HG03354 (cell line): ENCODE measurements around the gene BMF.
"Not testable (repeated sequence)": the region's sequence is repeated elsewhere in the genome, so short reads cannot be mapped to it uniquely, and the experiment has no call there.

Source experiments
- ATAC-seq: cut with Tn5 transposase; IDR thresholded peaks from one replicate; pipeline ENCODE4 v1.9.1; 2021; ENCODE audit warnings: mild to moderate bottlenecking; ENCODE audit not compliant: unreplicated experiment, poor library complexity, severe bottlenecking

The BMF gene

DNA sequence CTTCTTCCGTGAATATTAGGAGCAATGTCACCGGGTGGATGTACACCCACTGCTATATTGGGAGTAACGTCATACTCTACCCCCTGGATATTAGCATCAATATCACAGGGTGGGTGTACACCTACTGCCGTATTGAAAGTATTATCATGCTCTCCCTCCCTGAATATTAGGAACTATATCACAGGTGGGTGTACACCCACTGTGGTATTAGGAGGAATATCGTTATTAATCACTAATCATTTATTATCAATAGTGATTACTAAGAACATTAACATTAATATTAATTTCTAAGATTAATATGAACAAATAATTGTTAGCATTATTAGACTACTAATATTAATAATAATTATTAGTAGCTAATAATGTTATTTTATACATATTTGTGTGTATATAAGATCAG is 21.4 kb upstream of the BMF start:
- no peak for ATAC-seq

DNA sequence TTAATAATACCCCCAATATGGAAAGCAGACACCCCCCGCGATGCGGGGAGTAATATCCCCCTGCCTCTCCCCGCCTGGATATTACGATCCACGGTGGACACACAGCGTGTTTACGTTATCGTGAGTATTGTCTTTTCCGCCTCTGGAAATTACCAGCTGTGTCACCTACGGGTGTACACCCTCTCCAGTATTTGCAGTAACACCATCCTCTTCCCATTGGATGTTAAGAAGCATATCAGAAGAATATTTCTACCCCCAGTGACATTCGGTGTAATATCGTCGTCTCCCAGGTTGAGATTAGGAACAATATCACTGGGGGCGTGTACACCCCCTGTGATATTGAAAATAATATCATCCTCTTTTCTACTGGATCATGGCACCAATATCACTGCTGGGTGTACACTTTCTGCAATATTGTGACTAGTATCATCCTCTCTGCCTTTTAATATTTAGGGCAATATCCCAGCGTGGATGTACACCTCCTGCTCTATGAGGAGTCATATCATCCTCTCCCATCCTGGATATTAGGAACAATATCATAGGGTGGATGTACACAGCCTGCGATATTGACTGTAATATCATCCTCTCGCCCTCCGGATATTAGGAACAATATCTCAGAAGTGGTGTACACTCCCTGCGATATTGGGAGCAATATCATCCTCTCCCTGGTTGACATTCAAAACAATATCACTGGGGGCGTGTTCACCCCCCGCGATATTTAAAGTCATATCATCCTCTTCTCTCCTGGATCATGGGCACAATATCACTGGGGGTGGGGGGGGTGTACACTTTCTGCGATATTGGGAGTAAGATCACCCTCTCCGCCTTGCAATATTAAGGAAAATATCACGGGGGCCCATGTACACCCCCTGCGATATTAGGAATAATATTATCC is 20.3 kb upstream of the BMF start:
- ATAC-seq = no peak

DNA sequence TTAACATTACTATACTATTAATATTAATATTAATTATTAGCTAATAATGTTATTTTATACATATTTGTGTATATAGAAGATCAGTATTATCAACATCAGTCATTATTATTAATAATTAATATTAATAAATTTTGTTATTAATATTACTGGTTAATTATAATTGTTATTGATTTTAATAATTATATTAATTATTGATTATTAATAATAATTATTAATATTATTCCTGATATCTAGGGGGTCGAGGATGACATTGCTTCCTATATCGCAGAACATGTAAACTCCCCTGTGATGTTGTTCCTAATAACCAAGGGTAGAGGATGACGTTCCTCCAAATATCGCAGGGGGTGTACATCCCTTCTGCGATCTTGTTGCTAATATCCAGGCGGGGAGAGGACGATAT is 17.3 kb upstream of the BMF start:
- ATAC-seq = no peak

DNA sequence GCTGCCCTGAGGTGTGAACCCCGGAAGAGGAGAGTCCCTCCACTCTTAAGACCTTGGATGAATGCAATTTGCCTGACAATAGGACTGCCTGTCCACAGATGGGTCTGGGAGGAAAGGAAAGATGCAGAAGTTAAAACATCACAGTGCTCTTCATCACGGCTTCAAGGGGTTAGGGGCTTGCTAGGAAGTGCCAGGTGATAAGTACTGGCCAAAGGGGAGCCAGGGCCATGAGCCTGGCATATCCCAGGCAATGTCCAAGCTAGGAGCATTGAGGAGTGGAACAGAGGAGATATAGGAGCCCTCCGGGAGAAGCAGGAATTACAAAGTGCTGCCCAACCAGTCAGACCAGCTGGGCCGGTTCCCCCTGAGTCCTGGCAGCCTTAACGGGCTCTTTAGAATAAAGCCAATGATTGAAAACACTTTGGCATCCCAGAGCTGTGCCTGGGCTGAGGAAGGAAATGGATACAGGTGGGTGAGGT is 16.2 kb upstream of the BMF start:
- not testable (repeated sequence) for ATAC-seq

DNA sequence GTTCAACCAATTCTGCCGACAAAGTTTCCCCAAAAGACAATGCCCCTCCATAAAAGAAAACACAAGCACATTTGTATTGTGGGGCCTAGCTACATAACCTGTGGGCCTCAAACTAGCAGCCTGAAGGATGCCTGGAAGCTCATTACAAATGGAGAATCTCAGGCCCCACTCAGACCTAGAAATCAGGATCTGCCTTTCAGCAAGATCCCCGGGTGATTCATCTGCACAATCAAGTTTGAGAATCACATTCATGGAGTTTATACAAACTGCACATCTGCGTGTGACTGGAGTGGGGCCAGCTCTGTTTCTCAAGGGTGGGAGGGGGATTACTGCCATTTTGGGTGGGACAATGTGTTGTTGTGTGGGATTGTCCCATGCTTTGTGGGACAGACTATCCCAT is 15.7 kb upstream of the BMF start:
- ATAC-seq = not testable (repeated sequence)

DNA sequence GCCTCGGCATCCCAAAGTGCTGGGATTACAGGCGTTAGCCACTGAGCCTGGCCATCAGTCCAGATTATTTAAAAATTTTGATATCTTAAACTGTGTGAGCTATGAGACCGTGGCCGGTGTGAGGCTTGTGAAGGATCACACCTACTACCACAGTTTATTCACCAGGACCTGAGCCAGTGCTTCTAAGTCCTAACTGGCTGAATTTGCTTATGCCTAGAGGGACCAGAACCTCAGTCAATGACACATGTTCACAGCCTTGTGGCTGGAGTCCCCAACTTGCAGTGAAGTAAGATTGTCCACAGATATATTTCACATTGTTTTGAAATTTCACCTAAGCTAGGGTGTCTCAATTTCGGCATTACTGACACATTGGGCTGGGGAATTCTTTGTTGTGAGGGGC is 15.2 kb upstream of the BMF start:
- ATAC-seq = not testable (repeated sequence)

DNA sequence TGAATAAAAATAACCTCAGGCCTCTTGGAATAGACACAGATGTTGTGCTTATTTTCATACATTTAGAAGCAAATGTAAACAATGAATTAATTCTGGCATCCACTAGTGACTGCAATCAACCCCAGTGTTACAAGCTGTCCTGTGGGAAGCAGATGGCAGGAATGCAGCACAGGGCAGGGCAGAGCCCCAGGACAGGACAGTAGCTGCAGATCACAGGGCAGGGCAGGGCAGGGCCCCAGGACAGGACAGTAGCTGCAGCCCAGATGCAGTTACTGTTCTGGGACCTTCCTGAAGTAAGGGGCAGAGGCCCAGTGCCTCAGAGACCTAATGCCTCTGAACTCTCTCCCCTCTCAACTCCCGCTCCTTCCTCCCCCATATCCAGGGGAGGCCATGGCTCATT is 14.3 kb upstream of the BMF start:
- ATAC-seq = not testable (repeated sequence)

DNA sequence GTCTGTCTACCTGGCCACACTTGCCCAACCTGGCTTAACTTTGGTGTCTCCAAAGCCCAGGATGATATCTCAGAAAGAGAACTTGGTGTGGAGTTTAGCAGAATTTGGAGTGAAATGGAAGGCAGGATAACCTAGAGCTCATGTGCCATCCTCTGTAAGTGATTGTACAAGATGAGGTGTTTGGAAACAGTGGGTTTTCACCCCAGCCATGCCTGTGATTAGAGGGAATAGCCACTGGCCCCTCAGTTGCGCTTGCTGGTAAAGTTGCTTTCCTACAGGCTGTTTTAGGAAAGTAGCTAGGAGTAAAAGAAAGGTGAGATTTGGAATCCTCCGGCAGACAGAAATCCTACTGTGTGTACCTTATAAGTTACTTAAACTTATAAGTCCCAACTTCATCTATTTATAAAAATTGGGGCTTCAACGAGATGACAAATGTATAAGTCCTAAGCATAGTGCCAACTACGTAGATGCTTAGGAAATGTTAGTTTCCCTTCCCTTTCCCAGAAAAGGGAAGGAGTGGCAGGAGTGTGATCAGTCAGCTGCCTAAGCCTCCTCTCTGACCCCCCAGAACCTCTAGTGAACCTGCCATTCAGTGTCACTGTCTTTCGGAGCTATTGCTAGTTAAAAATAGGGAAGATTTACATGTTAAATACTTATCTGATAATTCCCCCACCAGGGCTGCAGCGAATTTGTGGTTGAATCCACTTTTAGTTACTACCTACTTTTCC is 13.4 kb upstream of the BMF start:
- ATAC-seq = no peak

DNA sequence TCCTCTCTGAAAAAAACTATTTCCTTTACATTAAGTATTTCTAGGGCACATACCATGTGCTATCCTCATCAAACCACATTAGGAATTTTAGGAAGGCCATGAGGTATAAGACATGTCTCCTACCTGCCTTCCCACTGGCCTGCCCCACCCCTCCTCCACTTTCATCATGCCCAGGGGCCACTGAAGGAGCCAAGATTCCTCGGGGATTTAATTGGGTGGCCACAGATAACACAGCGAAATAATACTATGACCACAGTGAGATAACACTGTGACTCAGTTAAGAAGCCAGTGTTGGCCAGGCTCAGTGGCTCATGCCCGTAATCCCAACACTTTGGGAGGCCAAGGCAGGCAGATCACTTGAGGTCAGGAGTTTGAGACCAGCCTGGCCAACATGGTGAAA is 9.8 kb upstream of the BMF start:
- no peak for ATAC-seq

DNA sequence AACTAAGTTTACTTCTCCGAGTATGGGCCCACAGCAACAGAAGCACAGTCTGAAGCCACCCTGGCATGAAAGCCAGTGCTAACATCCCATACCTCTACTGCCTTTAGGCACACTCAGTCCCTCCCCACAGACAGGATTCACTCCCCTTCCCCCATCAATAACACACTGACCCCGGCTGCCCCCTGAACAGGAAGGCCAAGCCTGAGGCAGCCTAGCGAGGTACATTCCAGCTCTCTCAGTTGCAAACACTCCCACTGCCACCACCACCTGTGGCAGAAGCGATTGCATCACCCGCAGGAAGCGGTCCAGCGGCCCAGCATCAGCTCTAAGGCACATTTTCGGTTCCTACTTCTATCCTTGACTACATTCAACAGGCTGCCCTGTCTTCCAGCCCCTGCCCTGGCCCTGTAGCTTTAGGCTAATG is 7.0 kb upstream of the BMF start:
- peak; percentile 94 for ATAC-seq

DNA sequence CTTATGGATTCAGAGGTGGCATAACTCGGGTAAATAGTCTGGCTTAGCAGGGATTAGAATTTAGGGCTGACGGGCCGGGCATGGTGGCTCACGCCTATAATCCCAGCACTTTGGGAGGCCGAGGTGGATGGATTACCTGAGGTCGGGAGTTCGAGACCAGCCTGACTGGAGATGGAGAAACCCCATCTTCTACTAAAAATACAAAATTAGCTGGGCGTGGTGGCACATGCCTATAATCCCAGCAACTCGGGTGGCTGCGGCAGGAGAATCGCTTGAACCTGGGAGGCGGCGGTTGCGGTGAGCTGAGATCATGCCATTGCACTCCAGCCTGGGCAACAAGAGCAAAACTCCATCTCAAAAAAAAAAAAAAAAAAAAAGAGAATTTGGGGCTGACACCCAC is 6.4 kb upstream of the BMF start:
- ATAC-seq = not testable (repeated sequence)

DNA sequence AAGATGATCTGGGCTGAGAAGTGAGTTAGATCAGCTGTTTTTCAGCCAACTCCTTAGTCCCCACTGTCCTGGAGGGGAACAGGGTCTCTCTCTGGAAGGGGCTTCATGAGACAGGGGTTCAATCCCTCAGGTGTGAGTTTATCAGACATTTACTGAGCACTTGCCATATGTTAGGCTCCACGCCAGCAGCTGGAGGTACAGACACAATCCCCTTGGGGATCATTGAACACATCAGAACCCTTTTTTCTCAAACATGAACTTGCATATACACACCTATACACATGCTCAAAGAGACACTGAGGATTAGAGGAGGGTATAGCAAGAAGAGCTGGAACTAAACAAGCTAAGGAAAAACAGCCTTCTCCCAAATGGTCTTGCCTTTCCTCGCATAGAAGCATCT is 5.5 kb upstream of the BMF start:
- no peak for ATAC-seq

DNA sequence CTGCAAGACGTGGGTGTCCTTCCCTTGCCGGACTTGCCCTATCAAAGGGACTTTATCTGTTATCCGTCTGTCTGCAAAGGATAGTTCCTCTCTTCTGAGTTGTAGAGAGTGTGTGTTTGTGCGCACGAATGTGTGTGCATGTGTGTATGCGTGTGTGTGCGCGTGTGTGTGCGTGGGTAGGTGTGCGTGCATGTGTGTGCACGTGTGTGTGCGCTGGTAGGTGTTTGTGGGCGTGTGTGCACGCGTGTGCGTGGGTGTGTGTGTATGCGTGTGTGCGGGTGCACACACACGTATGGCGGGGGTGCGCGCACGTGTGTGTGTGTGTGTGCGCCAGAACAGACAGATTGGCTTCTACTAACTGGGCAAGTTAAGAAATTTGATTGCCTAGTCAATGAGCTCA is 4.1 kb upstream of the BMF start:
- ATAC-seq = no peak

DNA sequence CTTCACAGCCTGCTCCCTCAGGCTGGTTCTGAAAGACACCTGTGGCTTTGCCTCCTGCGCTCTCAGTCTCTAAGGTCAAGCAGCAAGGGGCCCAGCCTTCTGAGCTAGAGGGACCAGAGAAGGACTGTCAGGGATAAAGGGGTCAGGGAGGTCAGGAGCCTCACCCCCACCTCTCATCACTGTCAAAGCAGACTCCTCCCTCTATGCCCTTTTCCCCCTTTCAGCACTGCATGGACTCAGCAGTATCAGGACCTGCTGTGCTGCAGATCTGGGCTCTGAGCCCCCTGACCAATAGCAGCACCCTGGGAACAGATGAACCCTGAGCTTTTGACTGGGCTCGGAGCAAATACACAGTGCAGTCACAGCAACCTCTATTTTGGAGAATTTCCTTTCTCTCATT is 3.2 kb upstream of the BMF start:
- ATAC-seq = no peak

DNA sequence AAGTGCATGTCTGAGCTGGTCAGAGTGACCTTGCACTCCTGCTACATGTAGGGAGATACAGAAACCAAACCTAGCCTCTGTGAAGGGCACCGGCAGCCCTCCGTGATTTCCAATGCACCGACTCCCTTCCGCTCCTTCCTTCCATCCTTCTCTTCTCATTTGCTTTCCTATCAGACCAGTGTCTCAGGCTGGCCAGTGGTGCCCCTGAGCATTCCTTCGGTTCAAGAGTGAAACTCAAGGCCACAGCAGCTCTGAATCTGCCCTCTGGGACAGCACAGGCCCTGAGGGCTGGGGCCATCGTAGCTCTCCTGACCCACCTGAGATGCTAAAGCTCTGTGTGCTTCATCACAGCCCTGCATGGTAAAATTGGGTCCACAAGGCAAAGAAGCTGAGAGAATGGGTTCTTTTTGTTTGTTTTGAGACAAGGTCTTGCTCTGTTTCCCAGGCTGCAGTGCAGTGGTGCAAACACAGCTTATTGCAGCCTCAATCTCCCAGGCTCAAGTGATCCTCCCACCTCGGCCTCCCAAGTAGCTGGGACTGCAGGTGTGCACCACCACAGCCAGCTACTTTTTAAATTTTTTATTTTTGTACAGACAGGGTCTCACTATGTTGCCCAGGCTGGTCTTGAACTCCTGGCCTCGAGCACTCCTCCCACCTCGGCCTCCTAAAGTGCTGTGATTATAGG is 2.3 kb upstream of the BMF start:
- ATAC-seq = no peak

DNA sequence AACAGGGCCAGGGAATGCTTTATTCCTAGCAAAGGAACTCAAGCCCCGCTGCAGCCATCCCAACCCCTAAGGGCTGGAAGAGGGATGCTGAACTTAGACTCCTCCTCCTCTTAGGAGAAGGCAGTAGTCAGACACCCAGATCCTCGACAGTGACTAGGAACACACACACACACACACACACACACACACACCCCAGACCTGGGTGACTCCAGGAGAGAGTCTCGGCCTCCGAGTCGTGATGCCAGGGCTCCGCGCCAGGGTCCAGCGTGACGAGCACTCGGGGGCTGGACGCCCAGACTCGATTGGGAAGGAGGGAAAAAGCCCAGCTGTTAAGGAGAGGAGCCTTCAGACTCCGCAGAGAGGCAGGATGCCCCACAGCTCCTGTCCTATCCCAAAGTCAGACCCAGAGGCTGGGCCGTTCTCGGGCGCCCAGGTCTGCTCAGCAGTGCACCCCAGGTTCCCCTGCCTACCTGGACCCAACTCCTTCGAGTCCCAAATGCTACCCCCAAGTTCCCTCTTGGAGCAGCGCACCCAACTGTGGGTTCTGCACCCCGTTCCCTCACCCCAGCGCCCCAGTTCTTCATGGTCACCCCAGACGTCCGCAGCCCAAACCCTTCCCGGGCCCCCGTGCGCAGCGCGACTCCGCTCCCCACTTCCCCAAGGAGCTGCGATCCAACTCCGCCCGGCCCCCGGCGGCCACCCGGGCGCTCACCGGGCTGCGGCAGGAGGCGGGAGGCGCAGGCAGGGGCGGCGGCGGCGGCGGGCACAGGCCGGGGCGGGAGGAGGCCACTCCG is 421 bp downstream of the BMF start:
- ATAC-seq = peak; percentile 1

DNA sequence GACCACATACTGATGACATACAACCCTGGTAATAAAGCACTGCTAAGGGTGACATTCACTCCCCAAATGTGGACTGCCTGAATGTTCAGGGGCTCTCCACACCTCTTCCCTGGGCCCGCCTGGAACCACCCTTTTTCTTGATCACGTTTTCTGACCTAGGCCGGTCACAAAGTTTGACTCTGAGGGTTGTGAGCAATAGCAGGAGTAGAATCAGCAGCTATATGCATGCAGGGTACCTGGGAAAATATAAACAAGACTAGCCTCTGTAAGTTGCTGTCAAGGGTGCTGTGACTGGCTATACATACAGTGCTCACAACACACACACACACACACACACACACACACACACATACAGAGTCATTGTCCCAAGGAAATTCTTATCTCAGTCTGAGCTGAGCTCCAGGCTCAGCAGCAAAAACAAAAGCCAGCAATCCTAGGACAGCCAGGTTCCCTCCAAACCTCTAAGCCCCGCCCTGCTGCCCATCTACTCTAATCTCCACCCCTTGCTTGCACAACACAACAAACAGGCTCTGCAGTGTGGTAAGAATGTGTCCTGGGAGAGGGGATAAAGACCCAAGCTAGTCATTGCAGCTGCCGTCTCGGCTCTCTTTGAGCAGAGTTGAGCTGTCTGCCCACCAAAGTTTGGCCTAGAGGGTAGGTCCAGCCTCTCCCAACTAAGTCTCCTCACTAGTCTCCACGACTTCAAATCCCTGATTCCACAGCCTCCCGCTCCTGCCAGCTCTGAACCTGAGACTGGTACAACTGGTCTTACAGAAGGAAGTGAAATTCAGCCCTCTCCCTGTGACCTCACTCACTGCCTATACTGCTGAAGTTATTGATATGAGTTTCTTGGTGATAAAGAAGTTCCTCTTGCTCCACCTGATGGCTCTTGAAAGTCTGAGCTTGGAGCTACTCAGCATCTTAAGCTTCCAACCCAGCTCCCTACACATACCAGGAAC is 2.2 kb downstream of the BMF start:
- peak; percentile 28 for ATAC-seq

DNA sequence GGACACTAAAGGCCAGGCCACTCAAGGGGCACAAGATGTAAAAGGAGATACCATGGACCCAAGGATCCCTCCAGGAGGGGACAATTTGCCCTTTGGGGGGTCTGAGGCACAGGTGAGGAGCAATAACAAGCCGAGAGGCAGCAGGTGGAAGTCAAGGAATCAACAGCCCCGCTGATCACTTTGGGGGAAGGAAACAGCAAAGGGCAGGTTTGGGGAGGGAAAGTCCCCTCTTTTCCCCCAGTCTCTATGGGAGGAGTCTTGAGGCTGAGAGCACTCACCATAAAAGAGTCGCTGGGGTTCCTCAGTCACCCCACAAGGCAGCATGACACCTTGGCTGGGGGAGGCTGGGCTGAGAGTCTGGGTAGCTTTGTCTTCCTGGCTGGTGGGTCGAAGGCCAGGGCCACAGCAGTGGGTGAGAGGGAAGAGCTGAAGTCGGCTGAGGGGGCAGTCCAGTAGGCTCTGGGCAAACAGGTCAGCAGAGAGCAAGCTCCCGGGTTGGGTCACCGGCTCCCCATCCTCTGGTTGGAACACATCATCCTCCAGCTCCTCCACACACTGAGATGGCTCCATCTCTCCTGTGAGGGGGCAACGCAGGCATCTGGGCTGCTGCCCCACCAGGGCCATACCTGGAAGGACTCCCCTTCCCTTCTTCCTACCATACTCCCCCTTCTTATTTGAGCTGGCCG is 3.0 kb downstream of the BMF start:
- ATAC-seq = no peak
